H9 (cell line): ENCODE results near the gene TMEM17. TPM values are rescaled to one million over a fixed set of nuclear protein-coding genes. Genes with fewer than 3 reads are reported as not detected.

Source experiments
- DNase-seq: peaks from one replicate; pipeline ENCODE4 v3.0.0-alpha.2; 2017
- H2AFZ ChIP-seq: one replicate; pipeline ENCODE4 v1.6.1; 2013; ENCODE audit warnings: mild to moderate bottlenecking, low read length, control low read depth, moderate library complexity
- H2AK5ac ChIP-seq: 2 replicates; pipeline ENCODE4 v1.6.1; 2013; ENCODE audit warnings: low read length, control low read depth, mixed read lengths; ENCODE audit not compliant: insufficient read length
- H2BK120ac ChIP-seq: one replicate; pipeline ENCODE4 v1.6.1; 2013; ENCODE audit warnings: low read depth, mild to moderate bottlenecking, low read length, control low read depth, inconsistent platforms; ENCODE audit not compliant: poor library complexity, severe bottlenecking
- H2BK12ac ChIP-seq: 2 replicates; pipeline ENCODE4 v1.6.1; 2013; ENCODE audit warnings: low read length, control low read depth, mixed read lengths, low read depth; ENCODE audit not compliant: insufficient read length
- H2BK15ac ChIP-seq: 2 replicates; pipeline ENCODE4 v1.6.1; 2013; ENCODE audit warnings: low read depth, low read length, control low read depth
- H2BK20ac ChIP-seq: one replicate; pipeline ENCODE4 v1.6.1; 2013; ENCODE audit warnings: low read depth, mild to moderate bottlenecking, low read length, control low read depth, inconsistent platforms; ENCODE audit not compliant: poor library complexity, severe bottlenecking
- H2BK5ac ChIP-seq: 2 replicates; pipeline ENCODE4 v1.6.1; 2013; ENCODE audit warnings: low read length, control low read depth, mixed read lengths; ENCODE audit not compliant: insufficient read length
- H3K14ac ChIP-seq: 2 replicates; pipeline ENCODE4 v1.6.1; 2013; ENCODE audit warnings: low read length, control low read depth; ENCODE audit not compliant: insufficient read depth
- H3K18ac ChIP-seq: 2 replicates; pipeline ENCODE4 v1.6.1; 2013; ENCODE audit warnings: low read depth, mild to moderate bottlenecking, mixed read lengths, low read length, control low read depth; ENCODE audit not compliant: insufficient read length
- H3K23ac ChIP-seq: 2 replicates; pipeline ENCODE4 v1.6.1; 2013; ENCODE audit warnings: low read length, control low read depth, mixed read lengths, low read depth; ENCODE audit not compliant: insufficient read length
- H3K23me2 ChIP-seq: 2 replicates; pipeline ENCODE4 v1.6.1; 2013; ENCODE audit warnings: low read depth, mild to moderate bottlenecking, mixed read lengths, low read length, control low read depth; ENCODE audit not compliant: insufficient read length, poor library complexity, severe bottlenecking
- H3K27ac ChIP-seq: 2 replicates; pipeline ENCODE4 v1.5.1; 2013; ENCODE audit warnings: low read length, control low read depth, mixed read lengths, low read depth; ENCODE audit not compliant: insufficient read length
- H3K27me3 ChIP-seq: 2 replicates; pipeline ENCODE4 v1.6.1; 2013; ENCODE audit warnings: low read length, control low read depth, inconsistent platforms; ENCODE audit not compliant: insufficient read depth
- H3K4ac ChIP-seq: 2 replicates; pipeline ENCODE4 v1.6.1; 2013; ENCODE audit warnings: low read depth, mild to moderate bottlenecking, control low read depth, inconsistent platforms, low read length, moderate library complexity
- H3K4me1 ChIP-seq: 2 replicates; pipeline ENCODE4 v1.6.1; 2013; ENCODE audit warnings: low read length, control low read depth, inconsistent platforms; ENCODE audit not compliant: insufficient read depth
- H3K4me2 ChIP-seq: 2 replicates; pipeline ENCODE4 v1.6.1; 2013; ENCODE audit warnings: low read length, control low read depth, mixed read lengths; ENCODE audit not compliant: insufficient read length, insufficient read depth
- H3K56ac ChIP-seq: 2 replicates; pipeline ENCODE4 v1.6.1; 2013; ENCODE audit warnings: low read depth, mild to moderate bottlenecking, mixed read lengths, low read length, control low read depth; ENCODE audit not compliant: insufficient read length
- H3K79me1 ChIP-seq: 2 replicates; pipeline ENCODE4 v1.6.1; 2013; ENCODE audit warnings: low read depth, mild to moderate bottlenecking, moderate library complexity, low read length, control low read depth, inconsistent platforms; ENCODE audit not compliant: insufficient read depth, poor library complexity, severe bottlenecking
- H3K79me2 ChIP-seq: 2 replicates; pipeline ENCODE4 v1.6.1; 2013; ENCODE audit warnings: low read length, control low read depth, inconsistent platforms; ENCODE audit not compliant: insufficient read depth
- H3K9ac ChIP-seq: 2 replicates; pipeline ENCODE4 v1.6.1; 2013; ENCODE audit warnings: low read length, control low read depth, mixed read lengths; ENCODE audit not compliant: insufficient read length; ENCODE audit errors: extremely low read depth
- H3K9me3 ChIP-seq: one replicate; pipeline ENCODE4 v1.6.1; 2013; ENCODE audit warnings: low read depth, low read length, inconsistent platforms; ENCODE audit not compliant: control insufficient read depth
- H3T11ph ChIP-seq: one replicate; pipeline ENCODE4 v1.6.1; 2013; ENCODE audit warnings: mild to moderate bottlenecking, low read length, control low read depth, inconsistent platforms
- H4K20me1 ChIP-seq: one replicate; pipeline ENCODE4 v1.6.1; 2013; ENCODE audit not compliant: control insufficient read depth, insufficient read length, insufficient read depth
- H4K5ac ChIP-seq: 2 replicates; pipeline ENCODE4 v1.6.1; 2013; ENCODE audit warnings: low read depth, mild to moderate bottlenecking, mixed read lengths, low read length, control low read depth; ENCODE audit not compliant: insufficient read length
- H4K8ac ChIP-seq: replicated peaks from 2 replicates; pipeline ENCODE4 v1.6.1; 2013; ENCODE audit warnings: low read length, control low read depth, mixed read lengths, low read depth; ENCODE audit not compliant: insufficient read length
- H4K91ac ChIP-seq: 2 replicates; pipeline ENCODE4 v1.6.1; 2013; ENCODE audit warnings: low read depth, mild to moderate bottlenecking, moderate library complexity, mixed read lengths, low read length, control low read depth; ENCODE audit not compliant: insufficient read length
- H3K27ac Mint-ChIP-seq, 3 experiments: 2 replicates in 2 of 3; 3 replicates in 1 of 3; pipeline ENCODE4 v1.8.0; 2020 to 2021; ENCODE audit warnings: mixed read lengths in 3 of 3, mild to moderate bottlenecking in 1 of 3, moderate library complexity in 1 of 3
- H3K27me3 Mint-ChIP-seq: 2 replicates; pipeline ENCODE4 v1.8.0; 2021; ENCODE audit warnings: low read depth, mild to moderate bottlenecking, moderate library complexity, mixed read lengths
- H3K36me3 Mint-ChIP-seq, 3 experiments: 2 replicates in 2 of 3; 3 replicates in 1 of 3; pipeline ENCODE4 v1.8.0; 2020 to 2021; ENCODE audit warnings: low read depth in 3 of 3, mixed read lengths in 3 of 3; ENCODE audit not compliant: insufficient read depth in 1 of 3
- H3K4me1 Mint-ChIP-seq, 2 experiments: 2 replicates each; pipeline ENCODE4 v1.8.0; 2020; ENCODE audit warnings: mixed read lengths in 2 of 2
- H3K4me3 Mint-ChIP-seq, 2 experiments: 2 replicates in 1 of 2; 3 replicates in 1 of 2; pipeline ENCODE4 v1.8.0; 2020 to 2021; ENCODE audit warnings: mild to moderate bottlenecking in 2 of 2, mixed read lengths in 2 of 2, moderate library complexity in 1 of 2
- H3K9me3 Mint-ChIP-seq, 2 experiments: 2 replicates in 1 of 2; 3 replicates in 1 of 2; pipeline ENCODE4 v1.8.0; 2020; ENCODE audit warnings: mild to moderate bottlenecking in 2 of 2, mixed read lengths in 2 of 2, moderate library complexity in 1 of 2
- CTCF ChIP-seq: fragments of 200-600 bp; sonication (generic); conservative IDR thresholded peaks from 3 replicates; pipeline ENCODE4 v1.8.0; 2021; ENCODE audit warnings: antibody characterized with exemption, mild to moderate bottlenecking
- WGBS: extraction: QIAGEN DNeasy Blood & Tissue Kit; methylation state at CpG from one replicate; pipeline ENCODE4 v1.1.7; 2013; ENCODE audit warnings: missing lambda C conversion rate, low lambda C conversion rate, mixed read lengths; ENCODE audit not compliant: insufficient read length; ENCODE audit errors: extremely low coverage; 5-methylcytosine and 5-hydroxymethylcytosine counted together
- total RNA-seq: library from RNA; stranded (reverse); gene quantifications from 2 replicates; pipeline ENCODE4 v1.2.1, GENCODE V29; 2021

Gene TMEM17
- total RNA-seq, 1 experiment from 2014 or later = 1.3 TPM

- no peak overlapping the region for H3K4ac ChIP-seq
- no peak overlapping the region for H3K23ac ChIP-seq
- no peak overlapping the region for H3K18ac ChIP-seq
- H3K79me1 ChIP-seq = no peaks in the 10 kb centered on the region
- no peak overlapping the region for H3K14ac ChIP-seq
- no peaks in the 10 kb centered on the region for H3K79me2 ChIP-seq
- no peak overlapping the region for H3T11ph ChIP-seq
- H3K4me2 ChIP-seq = peak overlapping the region; percentile 82
- H3K4me1 Mint-ChIP-seq = peaks cover 9 to 14% of the 10 kb centered on the region in 2 experiments
- no peak overlapping the region for H2BK120ac ChIP-seq
- H3K9me3 Mint-ChIP-seq = no peaks in the 10 kb centered on the region; a peak in 1 of 5 replicates
- no CpG with 5 or more reads among the region's 3 CpGs for WGBS
- H3K9me3 ChIP-seq = no peaks in the 10 kb centered on the region
- H3K27ac ChIP-seq = peak overlapping the region; percentile 7
- no peak for TF ChIP-seq CTCF
- peak overlapping the region; percentile 75 to 83 for H3K4me3 Mint-ChIP-seq
- DNase-seq = no peak
- H3K9ac ChIP-seq = peak overlapping the region; percentile 78
- H2AFZ ChIP-seq = peak overlapping the region; percentile 98
- peaks cover 0 to 3% (median 0%) of the 10 kb centered on the region in 3 experiments; a peak in 1 of 7 replicates for H3K36me3 Mint-ChIP-seq
- H2BK12ac ChIP-seq = no peak overlapping the region
- H2BK15ac ChIP-seq = no peak overlapping the region
- H4K91ac ChIP-seq = no peak overlapping the region
- H3K27ac Mint-ChIP-seq = peak overlapping the region; percentile 11 to 93 (median 87); a peak in 5 of 7 replicates
- no peaks in the 10 kb centered on the region for H3K23me2 ChIP-seq
- no peak overlapping the region for H2AK5ac ChIP-seq
- no peak overlapping the region for H3K56ac ChIP-seq
- H3K27me3 ChIP-seq = no peaks in the 10 kb centered on the region
- no peaks in the 10 kb centered on the region for H4K20me1 ChIP-seq
- no peak overlapping the region for H4K5ac ChIP-seq
- H3K27me3 Mint-ChIP-seq = no peaks in the 10 kb centered on the region
- H2BK20ac ChIP-seq = no peak overlapping the region
- H4K8ac ChIP-seq = no peak overlapping the region
- H2BK5ac ChIP-seq = no peak overlapping the region
- H3K4me1 ChIP-seq = 0 out of 2 replicates have a peak, but pooled peaks cover 2% of the 10 kb centered on the region
Observed at GRCh38 chr2:62506421-62506750, 391 bp upstream of the TMEM17 start.
